SHP77 treated with DMSO at 0.1 percent for 48 hours (cell line): Measurements from ENCODE around the gene JPH3.

Experiments used
- DNase-seq: peaks from one replicate; lab custom pipeline; 2025; lab: John Stamatoyannopoulos, UW

JPH3 gene

DNA sequence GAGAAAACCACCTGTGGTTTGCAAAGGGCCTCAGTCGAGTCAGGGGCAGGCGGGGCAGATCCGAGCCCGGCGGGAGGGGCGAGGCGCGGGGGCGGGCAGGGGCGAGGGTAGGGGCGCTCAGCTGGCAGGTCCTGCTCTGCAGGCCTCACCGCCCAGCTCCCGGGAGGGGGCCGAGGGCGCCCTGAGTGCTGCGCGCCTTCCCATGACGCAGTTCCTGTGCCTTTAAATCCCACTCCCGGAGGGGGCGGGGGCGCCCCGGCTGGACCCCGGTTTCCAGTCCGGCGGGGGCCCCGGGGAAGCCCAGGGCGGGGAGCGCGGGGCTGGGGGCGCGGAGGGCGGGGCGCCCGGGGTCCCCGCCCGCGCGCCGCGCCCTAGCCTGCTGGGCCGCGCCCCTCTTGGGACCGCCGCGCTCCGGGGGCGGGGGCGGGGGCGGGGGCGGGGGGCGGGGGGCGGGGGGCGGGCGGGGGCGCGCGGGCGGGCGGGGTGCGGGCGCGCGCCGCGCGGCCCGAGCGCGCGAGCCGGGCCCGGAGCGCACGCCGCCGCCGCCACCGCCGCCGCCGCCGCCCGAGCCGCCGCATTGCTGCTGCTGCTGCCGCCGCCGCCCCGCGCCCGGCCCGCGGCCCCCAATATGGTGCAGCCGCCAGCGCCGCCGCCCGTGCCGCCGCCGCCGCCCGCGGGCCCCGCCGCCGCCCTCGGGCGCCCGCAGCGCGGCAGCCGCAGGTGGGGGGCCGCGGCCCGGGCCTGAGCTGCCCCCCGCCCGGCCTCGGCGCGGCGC lies at the start of gene JPH3:
JPH3 (plus strand) TSS at position 508 of the 775 bp plus-strand sequence. CDS start 639 bp downstream, outside the sequence.
- no peak for DNase-seq

GRCh38 chr16:87552772-87553573 lies 49.3 kb upstream of the JPH3 start:
- DNase-seq, result no peak

DNA sequence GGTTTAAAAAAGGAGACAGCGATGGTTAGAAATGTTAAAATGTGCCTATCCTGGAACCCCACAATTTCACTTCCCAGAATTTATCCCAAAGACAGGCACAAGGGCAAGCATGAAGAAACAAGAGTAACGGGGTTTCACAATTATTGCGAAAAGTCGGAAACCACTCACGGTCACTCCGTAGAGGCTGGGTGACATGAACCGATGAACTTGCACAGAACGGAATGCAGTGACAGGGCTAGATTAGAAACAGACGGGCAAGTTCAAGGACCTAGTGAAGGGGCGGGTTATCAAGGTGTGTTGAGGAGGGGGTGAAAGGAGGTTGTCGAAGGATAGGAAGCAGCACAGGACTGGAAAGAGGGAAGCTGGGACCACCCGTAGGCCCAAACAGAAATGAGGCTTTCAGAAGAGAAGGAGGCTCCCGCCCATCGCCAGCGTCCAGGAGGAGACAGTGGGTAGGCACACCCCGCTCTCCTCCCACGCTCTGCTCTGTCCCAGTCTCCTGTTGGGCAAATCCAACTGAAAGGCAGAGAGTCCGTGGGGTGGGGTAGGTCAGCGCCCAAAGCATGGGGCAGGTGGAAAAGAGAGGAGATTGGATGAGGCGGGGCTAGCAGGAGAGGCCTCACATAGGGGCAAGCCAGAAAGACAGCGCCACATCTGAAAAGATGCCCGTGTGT lies 47.4 kb upstream of the JPH3 start:
- DNase-seq, result no peak

DNA sequence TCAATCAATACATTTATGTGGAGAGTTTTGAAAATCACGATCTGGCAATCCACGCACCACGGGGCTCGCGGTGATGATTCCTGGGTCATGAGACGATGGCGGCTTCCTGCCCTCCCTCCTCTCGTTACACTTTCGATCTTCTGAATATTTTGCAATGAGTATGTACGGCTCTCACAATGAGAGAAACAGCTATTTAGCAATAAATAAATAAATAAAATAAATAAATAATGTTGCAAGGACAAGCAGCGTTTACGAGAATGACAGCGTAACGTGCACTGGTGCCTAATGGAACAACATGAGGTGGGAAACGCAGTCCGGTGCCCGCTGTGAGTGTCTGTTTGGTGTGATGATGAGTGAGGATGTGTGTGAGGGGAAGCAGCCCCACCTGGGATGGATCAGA lies 46.7 kb upstream of the JPH3 start:
- DNase-seq, result no peak

DNA sequence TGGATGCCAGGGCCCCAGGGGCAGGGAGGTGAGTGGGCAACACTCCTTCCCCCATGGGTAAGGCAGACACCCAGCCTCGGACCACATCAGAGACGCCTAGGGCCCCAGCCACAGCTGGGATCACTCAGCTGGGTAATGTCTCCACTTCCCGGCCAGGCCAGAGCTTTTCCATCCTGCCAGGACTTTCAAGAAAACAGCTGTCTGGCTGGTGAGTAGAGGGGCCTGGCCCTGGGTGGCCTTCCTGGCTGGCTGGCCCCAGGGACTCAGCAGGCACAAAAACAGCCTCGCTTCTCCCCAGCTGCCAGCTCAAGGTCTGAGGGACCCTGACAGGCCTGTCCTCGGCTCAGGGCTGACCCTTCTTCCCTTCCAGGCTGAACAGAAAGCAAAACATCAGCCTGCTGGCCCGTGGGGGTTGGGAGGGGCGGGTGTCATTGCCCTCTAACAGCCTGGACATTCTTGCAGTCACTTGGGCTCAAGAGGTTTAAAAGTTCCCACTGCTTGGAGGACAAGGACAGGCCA lies 45.3 kb upstream of the JPH3 start:
- DNase-seq, result no peak

- DNase-seq, result no peak
These were observed 43.6 kb upstream of the JPH3 start for GRCh38 chr16:87558682-87559081.

- no peak for DNase-seq
These were observed 42.4 kb upstream of the JPH3 start for GRCh38 chr16:87559945-87560344.

- DNase-seq, result no peak
These were observed 41.7 kb upstream of the JPH3 start for GRCh38 chr16:87560428-87561199.

GRCh38 chr16:87561200-87562105 lies 40.9 kb upstream of the JPH3 start:
- no peak for DNase-seq

DNA sequence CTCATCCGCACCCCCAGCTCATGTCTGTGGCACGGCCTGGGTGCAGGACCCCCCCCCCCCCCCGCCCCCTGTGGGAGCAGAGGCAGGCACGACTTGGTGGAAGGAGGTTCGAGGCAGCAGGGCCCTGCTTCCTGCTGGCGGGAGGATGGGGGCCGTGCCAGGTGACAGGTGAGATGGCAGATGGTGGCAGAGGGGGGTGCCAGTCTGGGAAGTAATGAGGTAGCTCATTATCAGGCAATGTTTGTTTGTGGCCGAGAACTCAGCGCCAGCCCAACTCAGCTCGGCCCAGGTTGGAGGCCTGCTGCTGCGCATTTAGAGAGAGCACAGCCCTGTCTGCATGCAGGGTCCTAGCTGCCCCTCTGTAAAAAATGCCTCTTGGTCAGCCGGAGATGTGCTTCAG lies 40.1 kb upstream of the JPH3 start:
- DNase-seq, result no peak

DNA sequence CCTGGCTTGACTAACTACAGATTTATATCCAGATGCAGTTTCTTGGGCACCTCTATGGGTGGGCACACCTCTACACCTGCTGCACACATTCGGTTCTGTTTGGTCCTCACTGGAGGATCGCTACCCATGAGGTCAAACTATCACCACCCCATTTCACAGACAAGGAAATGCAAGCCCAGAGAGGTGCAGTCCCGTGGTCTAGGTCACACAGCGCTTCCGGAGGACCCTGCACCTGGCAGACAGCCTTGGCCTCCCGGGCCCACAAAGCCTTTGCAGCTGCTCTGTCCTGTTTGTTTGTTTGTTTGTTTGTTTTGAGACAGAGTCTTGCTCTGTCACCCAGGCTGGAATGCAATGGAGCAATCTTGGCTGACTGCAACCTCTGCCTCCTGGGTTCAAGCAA lies 39.3 kb upstream of the JPH3 start:
- no peak for DNase-seq

DNA sequence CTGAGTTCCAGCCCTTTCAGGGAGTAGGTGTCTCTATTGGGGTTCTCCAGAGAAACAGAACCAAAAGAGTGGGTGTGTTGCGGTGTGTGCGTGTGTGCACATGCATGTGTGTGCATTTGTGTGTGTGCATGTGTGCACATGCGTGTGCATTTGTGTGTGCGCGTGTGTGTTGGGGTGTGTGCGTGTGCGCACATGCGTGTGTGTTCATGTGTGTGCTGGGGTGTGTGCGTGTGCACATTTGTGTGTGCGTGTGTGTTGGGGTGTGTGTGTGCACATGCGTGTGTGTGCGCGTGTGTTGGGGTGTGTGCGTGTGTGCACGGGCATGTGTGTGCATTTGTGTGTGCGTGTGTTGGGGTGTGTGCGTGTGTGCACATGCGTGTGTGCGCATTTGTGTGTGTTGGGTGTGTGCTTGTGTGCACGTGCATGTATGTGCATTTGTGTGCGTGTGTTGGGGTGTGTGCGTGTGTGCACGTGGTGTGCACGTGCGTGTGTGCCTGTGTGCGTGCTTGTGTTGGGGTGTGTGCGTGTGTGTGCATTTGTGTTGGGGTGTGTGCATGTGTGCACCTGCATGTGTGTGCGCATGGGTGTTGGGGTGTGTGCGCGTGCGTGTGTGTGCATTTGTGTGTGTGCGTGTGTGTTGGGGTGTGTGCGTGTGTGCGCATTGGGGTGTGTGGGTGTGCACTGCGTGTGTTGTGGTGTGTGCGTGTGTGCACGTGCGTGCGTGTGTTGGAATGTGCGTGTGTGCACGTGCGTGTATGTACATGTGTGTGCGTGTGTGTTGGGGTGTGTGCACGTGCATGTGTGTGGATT lies 38.4 kb upstream of the JPH3 start:
- no peak for DNase-seq

DNA sequence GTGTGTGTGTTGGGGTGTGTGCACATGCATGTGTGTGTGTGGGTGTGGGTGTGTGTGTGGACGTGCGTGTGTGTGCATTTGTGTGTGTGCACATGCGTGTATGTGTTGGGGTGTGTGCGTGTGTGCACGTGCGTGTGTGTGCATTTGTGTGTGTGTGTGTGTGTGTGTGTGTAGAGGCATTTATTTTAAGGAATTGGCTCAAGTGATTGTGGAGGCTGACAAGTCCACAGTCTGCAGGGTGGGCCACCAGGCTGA lies 37.9 kb upstream of the JPH3 start:
- DNase-seq, result no peak

GRCh38 chr16:87569601-87570571 lies 32.4 kb upstream of the JPH3 start:
- DNase-seq, result no peak

- no peak for DNase-seq
These were observed 31.8 kb upstream of the JPH3 start for GRCh38 chr16:87570572-87570937.

DNA sequence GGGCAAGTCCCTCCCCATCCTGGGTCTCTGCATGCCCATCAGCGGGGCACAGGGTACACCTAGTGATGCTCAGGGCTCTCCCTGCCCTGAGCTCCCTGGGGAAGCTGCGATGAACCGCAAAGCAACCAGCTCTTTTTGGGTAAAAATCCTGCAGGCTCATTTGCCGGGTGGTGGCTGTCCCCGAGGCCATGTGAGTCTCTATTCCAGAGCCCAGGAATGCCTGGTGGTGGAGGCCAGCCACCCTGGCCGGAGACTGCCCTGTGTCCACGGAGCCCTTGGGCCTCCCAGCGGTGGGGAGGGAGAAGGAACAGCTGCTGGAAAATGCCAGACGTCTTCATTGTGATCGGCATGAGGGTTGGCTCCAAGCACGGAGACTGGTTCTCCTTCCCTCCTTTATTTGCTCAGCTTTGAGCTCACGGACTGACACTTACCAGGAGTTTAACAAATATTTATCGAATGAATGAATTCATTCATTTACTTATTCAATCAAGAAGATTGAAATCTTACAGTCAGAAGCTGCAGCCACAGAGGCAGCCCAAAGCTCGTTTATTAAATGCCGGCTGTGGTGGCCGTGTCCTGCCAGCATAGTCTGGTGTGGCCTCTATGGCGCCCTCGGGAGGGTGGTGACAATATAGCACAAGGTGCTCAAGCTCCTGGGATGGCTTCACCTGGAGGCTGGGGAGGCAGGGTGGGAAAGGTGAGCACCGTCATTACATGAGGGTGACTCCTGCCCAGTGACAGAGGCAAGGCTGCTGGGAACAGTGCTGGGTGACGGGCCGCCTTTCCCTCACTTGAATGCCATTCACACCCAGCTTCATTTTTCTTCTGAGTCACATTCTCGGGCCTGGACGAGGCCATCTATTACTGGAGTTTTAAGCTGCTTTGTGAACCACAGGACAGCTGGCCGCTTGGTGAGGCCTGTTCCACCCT lies 31.1 kb upstream of the JPH3 start:
- DNase-seq, result peak; percentile 83

DNA sequence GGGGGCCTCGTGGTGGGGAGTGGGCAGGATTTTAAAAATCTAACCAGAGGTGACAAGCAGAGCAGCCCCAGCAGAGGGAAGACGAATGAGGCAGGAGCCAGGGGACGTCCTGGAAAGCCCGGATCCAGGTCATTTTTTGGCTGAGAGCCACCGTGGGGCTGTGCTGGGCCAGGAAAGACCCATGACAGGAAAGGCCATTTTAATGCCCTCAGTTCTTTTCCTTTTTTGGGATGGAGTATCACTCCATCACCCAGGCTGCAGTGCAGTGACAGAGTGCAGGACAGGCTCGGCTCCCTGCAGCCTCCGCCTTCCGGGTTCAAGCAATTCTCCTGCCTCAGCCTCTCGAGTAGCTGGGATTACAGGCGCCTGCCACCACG lies 30.5 kb upstream of the JPH3 start:
- no peak for DNase-seq

DNA sequence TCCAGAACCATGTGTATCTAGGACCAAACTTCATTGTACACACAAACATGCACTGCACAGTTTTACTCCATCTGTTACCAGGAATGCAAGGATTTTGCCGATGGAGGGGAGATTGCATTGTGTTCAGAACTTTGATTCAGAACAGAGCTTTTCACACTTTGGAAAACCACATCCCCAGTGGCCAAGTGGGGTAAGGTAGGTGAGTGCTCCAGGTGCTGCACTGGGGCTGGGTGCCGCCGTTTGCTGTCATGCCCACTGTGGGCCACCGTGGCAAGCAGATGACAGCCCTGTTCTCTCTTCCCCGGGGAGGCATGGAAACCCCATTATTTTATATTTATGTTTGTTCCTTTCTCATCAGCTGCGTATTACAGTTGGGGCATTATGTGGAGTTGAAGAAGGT lies 29.3 kb upstream of the JPH3 start:
- no peak for DNase-seq
